HFF-Myc (cell line): ENCODE data around the gene LRIG1.
A peak's percentile ranks its signal among the peaks of the same experiment; 100 is the strongest.

Experiments used
- DNase-seq: peaks from one replicate; pipeline ENCODE4 v3.0.0-alpha.2; 2011; ENCODE audit warnings: low read depth; ENCODE audit errors: extremely low read depth
- H3K4me3 ChIP-seq: replicated peaks from 2 replicates; pipeline ENCODE4 v1.5.1; 2011; ENCODE audit warnings: low read depth, mild to moderate bottlenecking, control low read depth, low read length
- CTCF ChIP-seq: IDR thresholded peaks from 2 replicates; pipeline ENCODE4 v1.5.1; 2012; ENCODE audit warnings: mild to moderate bottlenecking, low read depth, low read length, control low read depth; ENCODE audit errors: missing control alignments

The LRIG1 gene

DNA sequence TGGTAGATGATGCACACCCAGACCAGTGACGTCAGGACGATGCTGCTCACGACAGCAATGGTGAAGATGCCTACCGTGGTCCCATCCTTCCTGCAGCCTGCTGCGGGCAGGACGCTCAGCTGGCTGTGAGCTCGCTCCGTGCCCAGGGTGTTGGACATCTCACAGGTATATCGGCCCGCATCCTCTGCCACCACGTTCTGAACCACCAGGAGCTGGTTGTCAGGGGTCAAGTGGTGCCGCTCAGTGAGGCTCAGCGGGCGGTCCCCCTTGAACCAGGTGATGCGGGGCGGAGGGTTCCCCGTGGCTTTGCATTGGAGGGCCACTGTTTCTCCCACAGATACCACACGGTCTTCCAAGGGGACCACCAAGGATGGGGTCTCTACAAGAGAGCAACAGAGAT, 117.8 kb downstream of the LRIG1 start:
- no peak for DNase-seq
- no peak for TF ChIP-seq CTCF
- H3K4me3 ChIP-seq: no peak overlapping the region

DNA sequence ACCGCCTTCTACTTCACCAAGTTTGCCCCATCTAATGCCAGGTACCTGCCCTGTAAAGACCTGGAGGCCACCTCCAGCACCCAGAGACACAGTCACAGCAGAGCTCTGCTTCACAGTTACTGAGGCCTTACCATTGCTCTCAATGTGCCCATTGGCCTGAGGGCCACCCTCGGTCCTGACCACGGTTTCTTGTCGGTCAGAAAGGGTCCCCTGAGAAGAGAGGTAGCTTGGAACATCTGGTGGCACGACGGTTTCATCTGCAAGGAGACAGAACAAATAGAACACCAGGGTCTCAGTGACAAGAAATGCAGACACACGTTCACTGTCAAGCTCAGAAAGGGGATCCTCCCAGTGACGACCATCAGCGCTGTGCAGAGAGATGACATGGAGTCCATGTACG, 118.7 kb downstream of the LRIG1 start:
- no peak overlapping the region for H3K4me3 ChIP-seq

DNA sequence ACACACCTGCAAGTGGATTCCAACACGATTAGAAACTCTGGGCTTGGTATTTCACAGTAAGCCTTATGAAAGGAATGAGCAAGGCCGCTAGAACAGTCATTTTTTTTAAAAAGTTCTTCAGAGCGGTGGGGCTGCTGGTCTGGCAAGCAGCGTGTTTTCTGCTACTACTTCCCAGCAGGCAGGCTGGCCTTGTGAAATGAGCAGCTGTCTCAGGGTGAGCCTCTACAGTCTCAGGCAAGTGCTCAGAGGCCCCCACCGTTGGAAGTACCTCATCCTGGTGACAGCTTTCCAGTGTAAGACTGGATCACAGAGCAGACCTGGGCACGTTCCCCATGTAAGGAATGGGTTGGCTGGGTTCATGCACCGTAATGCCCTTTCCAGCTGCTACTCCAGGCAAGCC, 119.2 kb downstream of the LRIG1 start:
- DNase-seq: no peak
- no peak for TF ChIP-seq CTCF
- H3K4me3 ChIP-seq: no peak overlapping the region

More for the DNA sequence above, 118.7 kb downstream of the LRIG1 start:
- TF ChIP-seq CTCF: no peak
- no peak for DNase-seq

DNA sequence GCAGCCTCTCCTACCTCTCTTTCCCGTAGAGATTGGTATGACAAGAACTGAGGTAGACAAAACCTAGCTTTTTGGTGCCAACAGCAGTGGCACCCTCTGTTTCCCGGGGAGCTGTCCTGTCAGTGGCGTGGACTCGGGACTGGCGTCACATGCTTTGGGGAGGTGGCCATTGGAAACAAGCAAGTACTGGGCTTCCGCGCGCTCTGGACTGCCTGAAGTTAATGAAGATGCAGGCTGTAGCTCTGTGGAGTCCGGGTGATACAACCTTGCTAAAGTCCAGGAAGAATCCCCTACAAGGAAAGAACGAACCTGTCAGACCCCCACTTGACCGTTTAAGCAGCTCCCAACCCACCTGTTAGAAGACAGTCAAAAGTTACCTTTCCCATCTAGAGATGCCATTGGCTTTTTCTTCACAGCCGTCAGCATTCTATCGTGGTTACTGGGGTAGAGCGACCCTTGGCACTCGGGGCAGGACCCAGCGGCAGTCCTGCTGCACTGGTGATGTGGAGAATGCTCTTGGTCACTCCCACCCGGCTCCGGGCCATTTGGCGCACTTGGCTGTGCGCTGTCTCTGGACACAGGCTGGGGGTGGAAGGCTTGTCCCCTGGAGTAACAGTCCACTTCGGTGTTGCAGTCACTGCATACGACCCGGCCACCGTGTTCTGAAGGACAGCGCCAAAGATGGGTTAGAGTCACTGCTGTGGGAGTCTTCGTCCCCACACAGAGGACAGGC, 120.5 kb downstream of the LRIG1 start:
- no peak for DNase-seq
- TF ChIP-seq CTCF: no peak

DNA sequence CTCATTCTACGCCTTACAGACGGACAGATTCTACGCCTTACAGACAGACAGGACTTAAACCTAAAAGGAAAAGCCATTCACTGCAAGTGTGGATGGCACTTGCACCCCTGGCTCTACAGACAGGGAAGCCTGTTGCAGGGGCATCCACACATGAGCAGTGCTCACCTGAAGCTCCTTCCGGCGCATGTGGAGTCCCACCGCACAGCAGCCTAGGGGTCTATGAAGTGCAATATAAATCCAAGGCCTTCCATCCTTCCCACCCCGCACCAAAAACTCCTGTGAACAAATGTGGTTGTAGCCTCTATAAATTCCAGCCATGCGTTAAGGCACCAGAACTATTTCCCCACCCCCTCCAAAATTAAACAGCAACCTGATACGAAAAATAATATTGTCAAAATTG, 121.3 kb downstream of the LRIG1 start:
- TF ChIP-seq CTCF: no peak
- no peak overlapping the region for H3K4me3 ChIP-seq
- no peak for DNase-seq

More for the DNA sequence above, 120.5 kb downstream of the LRIG1 start:
- H3K4me3 ChIP-seq: no peak overlapping the region

DNA sequence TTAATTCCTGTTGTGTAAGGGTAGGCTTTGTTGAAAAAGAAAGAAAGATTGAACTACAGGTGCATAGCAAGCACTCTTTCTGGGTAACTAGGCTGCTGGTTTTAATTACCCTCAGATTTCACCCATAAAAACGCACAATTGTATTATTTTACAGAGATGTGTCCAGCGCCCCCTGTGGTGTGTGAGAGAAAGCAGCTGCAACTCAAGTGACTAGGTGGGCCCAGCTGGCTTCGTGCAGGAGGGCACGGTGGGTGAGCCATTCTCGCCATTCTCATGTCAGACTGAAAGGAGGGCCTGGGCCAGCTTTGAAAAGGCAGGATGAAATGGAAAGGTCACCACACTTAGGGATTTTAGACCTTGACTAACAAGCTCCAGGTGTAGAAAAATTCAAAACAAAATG, 122.6 kb downstream of the LRIG1 start:
- no peak overlapping the region for H3K4me3 ChIP-seq
- TF ChIP-seq CTCF: peak; percentile 75
- no peak for DNase-seq

DNA sequence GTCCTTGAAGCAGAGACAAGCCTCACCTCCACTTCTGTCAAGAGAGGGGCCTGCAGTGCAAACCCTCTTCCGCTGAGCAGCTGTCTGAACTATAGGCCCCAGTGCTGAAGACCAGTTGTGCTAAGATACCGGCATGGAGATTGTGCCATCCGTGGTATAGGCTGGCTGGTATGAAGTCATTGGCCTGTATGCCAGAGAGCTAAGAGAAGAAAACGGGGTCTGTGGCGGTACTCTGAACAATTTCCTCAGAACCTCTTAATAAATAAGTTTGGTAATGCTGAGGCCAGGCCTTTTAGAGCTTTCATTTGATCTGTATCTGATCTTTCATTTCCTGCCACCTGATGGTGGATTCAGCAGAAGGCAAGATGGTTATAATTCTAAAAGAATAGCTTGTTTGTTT, 123.0 kb downstream of the LRIG1 start:
- no peak for TF ChIP-seq CTCF
- H3K4me3 ChIP-seq: no peak overlapping the region
- no peak for DNase-seq
